ENCODE results near the gene AGR3.

Gene AGR3

GRCh38 chr7:16914771-16915170 is 33.0 kb upstream of the AGR3 start:
- no peak for FAIRE-seq
- no peak for TF ChIP-seq CTCF (IDR thresholded peaks at IDR 0.05; ENCODE audit: insufficient read depth, missing control alignments)
- DNase-seq (ENCODE audit: insufficient read length, low spot score) = no peak

- FAIRE-seq (no peak), DNase-seq (ENCODE audit: insufficient read length, low spot score) (no peak)
- no peak for TF ChIP-seq CTCF (IDR thresholded peaks at IDR 0.05; ENCODE audit: insufficient read depth, missing control alignments)
Measured at GRCh38 chr7:16913643-16914042, 31.9 kb upstream of the AGR3 start.

GRCh38 chr7:16912540-16912939 is 30.8 kb upstream of the AGR3 start:
- TF ChIP-seq CTCF (IDR thresholded peaks at IDR 0.05; ENCODE audit: insufficient read depth, missing control alignments) = no peak
- FAIRE-seq (no peak), DNase-seq (ENCODE audit: insufficient read length, low spot score) (no peak)

GRCh38 chr7:16908561-16908960 is 26.8 kb upstream of the AGR3 start:
- DNase-seq (ENCODE audit: insufficient read length, low spot score) (no peak), FAIRE-seq (no peak)
- TF ChIP-seq CTCF (IDR thresholded peaks at IDR 0.05; ENCODE audit: insufficient read depth, missing control alignments) = no peak

- no peak for FAIRE-seq
- no peak for DNase-seq (ENCODE audit: insufficient read length, low spot score)
- TF ChIP-seq CTCF (IDR thresholded peaks at IDR 0.05; ENCODE audit: insufficient read depth, missing control alignments) = no peak
Measured at GRCh38 chr7:16905300-16906044, 23.7 kb upstream of the AGR3 start.

DNA sequence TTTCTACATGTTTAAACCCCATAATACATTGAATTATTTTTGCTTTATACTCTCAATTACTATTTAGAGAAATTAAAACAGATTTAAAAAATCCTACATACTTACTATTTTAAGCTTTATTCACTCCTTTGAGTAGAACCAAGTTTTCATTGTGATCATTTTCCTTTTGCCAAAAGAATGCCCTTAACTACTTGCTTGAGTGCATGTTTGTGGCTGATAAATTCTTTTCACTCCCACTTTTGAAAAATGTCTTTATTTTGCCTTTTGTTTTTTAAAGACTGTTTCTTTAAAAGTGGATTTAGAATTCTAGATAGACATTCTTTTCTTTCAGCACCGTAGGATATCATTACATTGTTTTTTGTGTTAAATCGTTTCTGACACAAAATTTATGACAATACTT is 22.3 kb upstream of the AGR3 start:
- FAIRE-seq (no peak), DNase-seq (ENCODE audit: insufficient read length, low spot score) (no peak)
- TF ChIP-seq CTCF (IDR thresholded peaks at IDR 0.05; ENCODE audit: insufficient read depth, missing control alignments) = no peak

- DNase-seq (ENCODE audit: insufficient read length, low spot score) (no peak), FAIRE-seq (no peak)
- TF ChIP-seq CTCF (IDR thresholded peaks at IDR 0.05; ENCODE audit: insufficient read depth, missing control alignments) = no peak
Measured at GRCh38 chr7:16900209-16900768, 18.5 kb upstream of the AGR3 start.
